Measurements from ENCODE around the gene KXD1.
A peak's percentile ranks its signal among the peaks of the same experiment; 100 is the strongest.

Gene KXD1

DNA sequence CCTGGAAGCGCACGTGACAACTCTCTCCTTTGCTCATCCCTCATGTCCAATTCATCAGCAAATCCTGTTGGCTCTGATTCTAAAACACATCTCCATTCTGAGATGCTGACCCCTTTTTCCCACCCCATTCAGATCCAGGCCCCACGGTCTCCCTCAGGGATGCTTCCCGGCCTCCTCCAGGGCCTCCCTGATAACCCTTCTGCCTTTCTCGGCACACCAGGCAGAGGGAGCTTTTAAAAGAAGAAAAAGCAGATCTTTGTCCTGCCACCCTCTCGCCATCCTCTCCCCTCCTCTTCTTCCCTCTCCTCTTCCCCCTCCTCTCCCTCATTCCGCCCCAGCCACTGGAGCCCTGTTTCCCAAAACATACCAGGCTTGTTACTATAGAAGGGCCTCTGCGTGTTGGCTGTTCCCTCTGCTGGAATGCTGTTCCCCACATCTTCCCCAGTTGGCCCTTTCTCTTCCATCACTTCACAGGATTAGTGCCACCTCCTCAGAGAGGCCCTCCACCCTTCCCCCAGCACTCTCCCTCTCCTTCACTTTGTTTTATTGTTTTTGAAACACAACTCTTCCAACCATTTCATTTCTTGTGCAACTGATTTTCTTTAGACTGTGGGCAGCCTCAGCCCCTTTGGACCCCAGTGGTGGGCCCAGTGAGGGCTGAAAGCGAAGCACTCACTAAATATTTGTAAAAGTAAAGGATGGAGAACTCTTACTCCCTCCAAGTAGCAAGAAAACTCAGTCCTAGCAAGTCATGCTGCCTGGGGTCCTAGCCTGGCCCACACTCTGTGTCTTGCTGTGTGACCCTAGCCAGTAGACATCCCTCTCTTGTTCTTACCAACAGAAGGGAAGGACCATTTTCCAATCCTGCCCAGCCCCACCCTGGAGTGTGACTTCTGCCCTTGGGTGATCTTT is 51.4 kb downstream of the KXD1 start:
- DNase-seq (ENCODE audit: low read depth): no peak
- H3K4me3 ChIP-seq (ENCODE audit: low read length): no peak overlapping the region
- TF ChIP-seq, protein P1, sequence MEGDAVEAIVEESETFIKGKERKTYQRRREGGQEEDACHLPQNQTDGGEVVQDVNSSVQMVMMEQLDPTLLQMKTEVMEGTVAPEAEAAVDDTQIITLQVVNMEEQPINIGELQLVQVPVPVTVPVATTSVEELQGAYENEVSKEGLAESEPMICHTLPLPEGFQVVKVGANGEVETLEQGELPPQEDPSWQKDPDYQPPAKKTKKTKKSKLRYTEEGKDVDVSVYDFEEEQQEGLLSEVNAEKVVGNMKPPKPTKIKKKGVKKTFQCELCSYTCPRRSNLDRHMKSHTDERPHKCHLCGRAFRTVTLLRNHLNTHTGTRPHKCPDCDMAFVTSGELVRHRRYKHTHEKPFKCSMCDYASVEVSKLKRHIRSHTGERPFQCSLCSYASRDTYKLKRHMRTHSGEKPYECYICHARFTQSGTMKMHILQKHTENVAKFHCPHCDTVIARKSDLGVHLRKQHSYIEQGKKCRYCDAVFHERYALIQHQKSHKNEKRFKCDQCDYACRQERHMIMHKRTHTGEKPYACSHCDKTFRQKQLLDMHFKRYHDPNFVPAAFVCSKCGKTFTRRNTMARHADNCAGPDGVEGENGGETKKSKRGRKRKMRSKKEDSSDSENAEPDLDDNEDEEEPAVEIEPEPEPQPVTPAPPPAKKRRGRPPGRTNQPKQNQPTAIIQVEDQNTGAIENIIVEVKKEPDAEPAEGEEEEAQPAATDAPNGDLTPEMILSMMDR (conservative IDR thresholded peaks at IDR 0.05; ENCODE audit: low read length): no peak

DNA sequence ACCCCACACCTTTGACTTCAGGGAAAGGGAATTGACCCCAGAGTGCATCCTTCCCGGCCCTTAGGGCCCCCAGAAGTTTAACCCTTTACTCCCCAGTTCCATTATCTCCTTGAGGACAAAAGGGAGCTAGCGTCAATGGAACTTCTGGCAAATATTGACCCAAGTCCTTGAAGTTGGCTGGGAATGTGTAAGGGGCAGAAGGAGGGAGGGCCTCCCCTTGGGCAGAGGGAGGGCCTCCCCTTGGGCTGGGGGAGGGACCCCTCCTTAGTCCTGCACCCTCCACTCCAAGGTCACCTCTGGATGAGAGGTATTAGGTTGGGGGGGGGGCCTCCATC is 52.0 kb downstream of the KXD1 start:
- TF ChIP-seq, protein P1 (conservative IDR thresholded peaks at IDR 0.05; ENCODE audit: low read length): no peak
- DNase-seq (ENCODE audit: low read depth): no peak
- H3K4me3 ChIP-seq (ENCODE audit: low read length): no peak overlapping the region

DNA sequence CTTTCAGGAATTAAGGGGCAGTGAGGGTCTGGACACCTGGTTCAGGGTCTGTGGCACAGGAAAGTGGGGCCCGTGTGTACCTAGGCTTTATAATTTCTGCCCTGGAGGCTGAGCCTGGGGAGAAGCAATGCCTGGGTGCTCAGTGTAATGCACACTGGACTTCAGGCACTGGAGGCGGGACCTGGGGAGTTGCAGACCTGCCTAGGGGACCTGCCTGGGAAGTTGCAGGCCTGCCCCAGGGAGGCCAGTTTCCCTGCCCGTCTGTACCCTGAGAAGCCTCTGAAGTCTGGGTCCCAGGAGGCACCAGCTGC is 52.5 kb downstream of the KXD1 start:
- no peak overlapping the region for H3K4me3 ChIP-seq (ENCODE audit: low read length)
- TF ChIP-seq, protein P1 (conservative IDR thresholded peaks at IDR 0.05; ENCODE audit: low read length): no peak
- DNase-seq (ENCODE audit: low read depth): no peak

DNA sequence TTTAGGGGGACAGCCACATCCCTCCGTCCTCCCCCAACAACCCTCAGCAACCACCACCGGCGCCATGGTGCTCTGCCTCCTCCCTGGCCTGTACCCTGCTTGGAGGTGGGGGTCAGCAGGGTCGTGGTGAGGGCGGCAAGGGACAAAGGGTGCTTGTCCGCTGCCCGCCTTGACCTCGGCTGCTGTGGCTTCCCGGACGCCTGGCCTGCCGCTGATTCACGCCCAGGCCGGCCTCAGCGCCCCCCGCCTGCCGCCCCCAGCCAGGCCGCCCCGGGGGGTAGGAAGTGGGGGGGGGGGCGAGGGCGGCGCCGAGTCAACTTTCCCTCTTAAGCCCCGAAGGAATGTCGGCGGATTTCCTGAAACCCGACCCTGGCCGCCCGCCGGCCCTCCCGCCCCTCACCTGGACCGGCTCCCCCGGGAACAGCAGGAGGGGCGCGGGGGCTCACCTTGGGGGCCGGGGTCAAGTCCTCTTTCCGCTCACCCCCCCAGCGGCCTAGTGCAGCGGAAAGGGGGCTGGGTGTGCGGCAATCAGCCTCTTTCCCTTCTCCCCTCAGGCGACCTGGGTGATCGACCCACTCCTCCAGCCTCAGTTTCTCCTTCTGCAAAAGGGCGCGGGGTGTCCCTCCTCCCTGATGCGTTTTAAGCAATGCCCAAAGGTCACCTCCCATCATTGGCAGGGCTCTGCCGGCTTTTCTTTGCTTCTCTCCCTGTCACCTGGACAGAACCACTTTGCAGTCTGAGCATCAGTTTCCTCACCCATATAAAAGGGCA is 53.1 kb downstream of the KXD1 start:
- TF ChIP-seq, protein P1 (conservative IDR thresholded peaks at IDR 0.05; ENCODE audit: low read length): no peak
- H3K4me3 ChIP-seq (ENCODE audit: low read length): no peak overlapping the region
- DNase-seq (ENCODE audit: low read depth): no peak

GRCh38 chr19:18611327-18612050 is 53.8 kb downstream of the KXD1 start:
- H3K4me3 ChIP-seq (ENCODE audit: low read length): no peak overlapping the region
- no peak for DNase-seq (ENCODE audit: low read depth)

DNA sequence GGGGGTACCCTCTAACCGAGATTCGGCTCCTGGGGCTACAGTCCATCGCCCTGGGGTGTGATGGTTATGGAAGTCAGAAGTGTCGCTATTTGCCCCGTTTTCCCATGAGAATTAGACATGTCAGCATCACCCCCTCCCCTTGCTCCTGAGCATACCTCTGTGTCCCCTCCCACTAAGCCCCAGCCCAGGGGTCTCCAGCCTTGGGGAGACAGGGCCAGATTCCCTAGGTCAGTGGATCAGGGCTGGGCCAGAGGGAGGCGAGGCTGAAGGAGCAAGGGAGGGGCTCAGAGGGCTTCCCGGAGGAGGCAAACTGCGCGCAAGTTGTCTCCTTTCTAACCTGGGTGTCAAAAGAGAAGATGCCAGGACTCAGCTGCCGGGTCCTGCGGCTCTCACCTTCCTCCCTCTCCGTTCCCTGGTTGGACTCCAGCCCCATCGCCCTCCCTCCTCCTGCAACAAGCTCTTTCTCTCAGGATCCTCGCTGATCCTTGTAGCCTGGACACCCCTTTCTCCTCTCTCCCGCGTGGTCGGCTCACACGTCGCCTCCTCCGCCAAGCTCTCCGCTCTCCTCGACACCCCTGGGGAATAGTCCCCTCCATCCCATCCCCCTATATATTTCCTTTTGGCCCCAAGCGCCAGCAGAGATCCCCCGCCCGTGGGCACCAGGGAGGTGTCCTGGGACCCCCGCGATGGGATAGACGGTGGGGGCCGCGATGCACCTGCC is 54.5 kb downstream of the KXD1 start:
- TF ChIP-seq, protein P1 (conservative IDR thresholded peaks at IDR 0.05; ENCODE audit: low read length): no peak
- no peak for DNase-seq (ENCODE audit: low read depth)
- H3K4me3 ChIP-seq (ENCODE audit: low read length): peak overlapping the region; percentile 31

More at GRCh38 chr19:18611327-18612050, 53.8 kb downstream of the KXD1 start:
- TF ChIP-seq, protein P1 (conservative IDR thresholded peaks at IDR 0.05; ENCODE audit: low read length): no peak

Data from AG10803 (cell line).